SK-N-MC (cell line): Measurements from ENCODE around the gene NQO2.
"Not testable (repeated sequence)": the region's sequence is repeated elsewhere in the genome, so short reads cannot be mapped to it uniquely, and the experiment has no call there.

Source experiments
- DNase-seq: peaks from one replicate; pipeline ENCODE4 v3.0.0-alpha.2; 2011; ENCODE audit warnings: low read depth, low spot score
- H3K27ac ChIP-seq: fragments of 200-600 bp; sonication (generic); 2 replicates; pipeline ENCODE4 v1.5.1; 2016; ENCODE audit warnings: mixed run types
- H3K36me3 ChIP-seq: fragments of 200-600 bp; sonication (generic); 2 replicates; pipeline ENCODE4 v1.6.1; 2017; ENCODE audit warnings: antibody characterized with exemption, low read length, mixed read lengths; ENCODE audit not compliant: insufficient read depth
- H3K4me3 ChIP-seq: fragments of 200-600 bp; sonication (generic); 2 replicates; pipeline ENCODE4 v1.5.1; 2016
- H3K9ac ChIP-seq: fragments of 200-600 bp; sonication (generic); 2 replicates; pipeline ENCODE4 v1.8.0; 2017; ENCODE audit warnings: mixed run types, mixed read lengths; ENCODE audit not compliant: insufficient read length
- H3K9me3 ChIP-seq: fragments of 200-600 bp; sonication (generic); 2 replicates; pipeline ENCODE4 v1.6.1; 2017; ENCODE audit warnings: low read depth, mild to moderate bottlenecking, antibody characterized with exemption, low read length, moderate library complexity, mixed read lengths
- EZH2 ChIP-seq: fragments of 200-600 bp; sonication (generic); IDR thresholded peaks from one replicate; pipeline ENCODE4 v1.6.1; 2017; ENCODE audit warnings: antibody characterized with exemption
- FOXP2 ChIP-seq: optimal IDR thresholded peaks from 2 replicates; pipeline ENCODE3; 2011; ENCODE audit warnings: mild to moderate bottlenecking, moderate library complexity; ENCODE audit not compliant: insufficient read depth; ENCODE audit errors: extremely low read length, control extremely low read depth
- POLR2AphosphoS5 ChIP-seq: IDR thresholded peaks from 2 replicates; pipeline ENCODE4 v1.6.1; 2012; ENCODE audit warnings: mild to moderate bottlenecking, low read depth, low read length, borderline replicate concordance

The NQO2 gene

GRCh38 chr6:3013901-3014674 lies 14.4 kb downstream of the NQO2 start:
- H3K27ac ChIP-seq: no peak overlapping the region
- no peak overlapping the region for H3K9ac ChIP-seq
- peaks cover 9% of the 10 kb centered on the region for H3K9me3 ChIP-seq
- H3K36me3 ChIP-seq: peaks cover 32% of the 10 kb centered on the region
- no peak for DNase-seq
- TF ChIP-seq POLR2AphosphoS5: no peak
- no peak for TF ChIP-seq FOXP2
- no peak for TF ChIP-seq EZH2
- no peak overlapping the region for H3K4me3 ChIP-seq

GRCh38 chr6:3014675-3015066 lies 15.0 kb downstream of the NQO2 start:
- Histone ChIP-seq H3K27ac (no peak overlapping the region), H3K9me3 (peaks cover 9% of the 10 kb centered on the region), H3K36me3 (peaks cover 31% of the 10 kb centered on the region), H3K9ac (no peak overlapping the region), H3K4me3 (no peak overlapping the region)
- TF ChIP-seq FOXP2 (no peak), POLR2AphosphoS5 (no peak), EZH2 (no peak)
- DNase-seq: no peak

- no peak overlapping the region for H3K4me3 ChIP-seq
- H3K9me3 ChIP-seq: peaks cover 9% of the 10 kb centered on the region
- H3K9ac ChIP-seq: no peak overlapping the region
- DNase-seq: no peak
- TF ChIP-seq EZH2: no peak
- TF ChIP-seq POLR2AphosphoS5: no peak
- no peak for TF ChIP-seq FOXP2
- peaks cover 31% of the 10 kb centered on the region for H3K36me3 ChIP-seq
- no peak overlapping the region for H3K27ac ChIP-seq
These were observed 15.4 kb downstream of the NQO2 start for GRCh38 chr6:3015144-3015543.

- no peak overlapping the region for H3K4me3 ChIP-seq
- no peak for DNase-seq
- H3K9me3 ChIP-seq: peaks cover 2% of the 10 kb centered on the region
- TF ChIP-seq EZH2 (no peak), POLR2AphosphoS5 (no peak), FOXP2 (no peak)
- H3K27ac ChIP-seq: no peak overlapping the region
- no peak overlapping the region for H3K9ac ChIP-seq
- H3K36me3 ChIP-seq: peaks cover 30% of the 10 kb centered on the region
These were observed 17.0 kb downstream of the NQO2 start for GRCh38 chr6:3016473-3017280.

- DNase-seq: no peak
- Histone ChIP-seq H3K9me3 (no peaks in the 10 kb centered on the region), H3K4me3 (no peak overlapping the region), H3K27ac (no peak overlapping the region; the same call in 1 of the 2 replicates), H3K9ac (no peak overlapping the region), H3K36me3 (peaks cover 28% of the 10 kb centered on the region)
- TF ChIP-seq FOXP2 (no peak), POLR2AphosphoS5 (peak; percentile 40; the same call in 1 of the 2 replicates), EZH2 (no peak)
These were observed 17.6 kb downstream of the NQO2 start for GRCh38 chr6:3017304-3017703.

- DNase-seq: no peak
- Histone ChIP-seq H3K9ac (no peak overlapping the region), H3K36me3 (peaks cover 23% of the 10 kb centered on the region), H3K4me3 (no peak overlapping the region), H3K9me3 (no peaks in the 10 kb centered on the region), H3K27ac (peak overlapping the region; percentile 85)
- TF ChIP-seq EZH2 (no peak), FOXP2 (no peak), POLR2AphosphoS5 (no peak)
These were observed 19.4 kb downstream of the NQO2 start for GRCh38 chr6:3019065-3019464.

- H3K27ac ChIP-seq: no peak overlapping the region; the same call in 1 of the 2 replicates
- TF ChIP-seq POLR2AphosphoS5 (no peak), FOXP2 (no peak)
- H3K9me3 ChIP-seq: no peaks in the 10 kb centered on the region
- H3K9ac ChIP-seq: no peak overlapping the region
- H3K36me3 ChIP-seq: peaks cover 23% of the 10 kb centered on the region
- DNase-seq: no peak
- no peak overlapping the region for H3K4me3 ChIP-seq
These were observed 20.1 kb downstream of the NQO2 start for GRCh38 chr6:3019749-3020320.

GRCh38 chr6:3020976-3021598 lies 21.4 kb downstream of the NQO2 start:
- Histone ChIP-seq H3K4me3 (peak overlapping the region; percentile 21; the same call in 1 of the 2 replicates), H3K36me3 (peaks cover 23% of the 10 kb centered on the region)
- H3K27ac ChIP-seq, H3K9ac ChIP-seq, DNase-seq, H3K9me3 ChIP-seq: not testable (repeated sequence)
